Fibroblast of lung (primary cell): ENCODE data around the gene CDC16.

ENCODE experiments used
- EZH2 ChIP-seq: IDR thresholded peaks from 2 replicates; pipeline ENCODE4 v1.5.1; 2012; ENCODE audit warnings: low read length, control low read depth, mild to moderate bottlenecking; ENCODE audit errors: missing control alignments
- TF ChIP-seq, protein P1 (sequence below), 2 donors: IDR thresholded peaks in 1 of 2; conservative IDR thresholded peaks in 1 of 2; 1 replicate in 1 of 2; 2 replicates in 1 of 2; pipeline ENCODE4 v1.5.1; 2011 to 2012; ENCODE audit warnings: low read length in 2 of 2, control low read depth in 1 of 2, inconsistent platforms in 1 of 2, low read depth in 1 of 2, mild to moderate bottlenecking in 1 of 2

DNA sequence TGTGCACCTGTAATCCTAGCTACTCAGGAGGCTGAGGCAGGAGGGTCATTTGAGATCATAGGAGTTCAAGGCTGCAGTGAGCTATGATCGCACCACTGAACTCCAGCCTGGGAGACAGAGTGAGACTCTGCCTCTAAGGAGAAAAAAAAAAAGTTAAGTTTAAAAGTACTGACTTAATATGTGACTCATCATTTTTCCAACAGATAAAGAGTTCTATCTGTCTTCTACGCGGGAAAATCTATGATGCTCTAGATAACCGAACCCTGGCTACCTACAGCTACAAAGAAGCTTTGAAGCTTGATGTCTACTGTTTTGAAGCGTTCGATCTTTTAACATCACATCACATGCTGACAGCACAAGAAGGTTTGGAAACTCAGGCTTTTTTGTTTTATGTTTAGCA lies 7.2 kb downstream of the CDC16 start:
- TF ChIP-seq, protein P1, sequence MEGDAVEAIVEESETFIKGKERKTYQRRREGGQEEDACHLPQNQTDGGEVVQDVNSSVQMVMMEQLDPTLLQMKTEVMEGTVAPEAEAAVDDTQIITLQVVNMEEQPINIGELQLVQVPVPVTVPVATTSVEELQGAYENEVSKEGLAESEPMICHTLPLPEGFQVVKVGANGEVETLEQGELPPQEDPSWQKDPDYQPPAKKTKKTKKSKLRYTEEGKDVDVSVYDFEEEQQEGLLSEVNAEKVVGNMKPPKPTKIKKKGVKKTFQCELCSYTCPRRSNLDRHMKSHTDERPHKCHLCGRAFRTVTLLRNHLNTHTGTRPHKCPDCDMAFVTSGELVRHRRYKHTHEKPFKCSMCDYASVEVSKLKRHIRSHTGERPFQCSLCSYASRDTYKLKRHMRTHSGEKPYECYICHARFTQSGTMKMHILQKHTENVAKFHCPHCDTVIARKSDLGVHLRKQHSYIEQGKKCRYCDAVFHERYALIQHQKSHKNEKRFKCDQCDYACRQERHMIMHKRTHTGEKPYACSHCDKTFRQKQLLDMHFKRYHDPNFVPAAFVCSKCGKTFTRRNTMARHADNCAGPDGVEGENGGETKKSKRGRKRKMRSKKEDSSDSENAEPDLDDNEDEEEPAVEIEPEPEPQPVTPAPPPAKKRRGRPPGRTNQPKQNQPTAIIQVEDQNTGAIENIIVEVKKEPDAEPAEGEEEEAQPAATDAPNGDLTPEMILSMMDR (conservative IDR thresholded peaks at IDR 0.05 in 1 of 2, IDR thresholded peaks at IDR 0.05 in 1 of 2; ENCODE audit: low read depth in 1 of 2, low read length in 2 of 2), result no peak
- TF ChIP-seq EZH2, result no peak
